ENCODE data around the gene NUP93. TPM values are rescaled to one million over a fixed set of nuclear protein-coding genes. Genes with fewer than 3 reads are reported as not detected.
"Not testable (repeated sequence)": the region's sequence is repeated elsewhere in the genome, so short reads cannot be mapped to it uniquely, and the experiment has no call there.

The NUP93 gene
- total RNA-seq, 1 experiment from 2014 or later, result 136 TPM

DNA sequence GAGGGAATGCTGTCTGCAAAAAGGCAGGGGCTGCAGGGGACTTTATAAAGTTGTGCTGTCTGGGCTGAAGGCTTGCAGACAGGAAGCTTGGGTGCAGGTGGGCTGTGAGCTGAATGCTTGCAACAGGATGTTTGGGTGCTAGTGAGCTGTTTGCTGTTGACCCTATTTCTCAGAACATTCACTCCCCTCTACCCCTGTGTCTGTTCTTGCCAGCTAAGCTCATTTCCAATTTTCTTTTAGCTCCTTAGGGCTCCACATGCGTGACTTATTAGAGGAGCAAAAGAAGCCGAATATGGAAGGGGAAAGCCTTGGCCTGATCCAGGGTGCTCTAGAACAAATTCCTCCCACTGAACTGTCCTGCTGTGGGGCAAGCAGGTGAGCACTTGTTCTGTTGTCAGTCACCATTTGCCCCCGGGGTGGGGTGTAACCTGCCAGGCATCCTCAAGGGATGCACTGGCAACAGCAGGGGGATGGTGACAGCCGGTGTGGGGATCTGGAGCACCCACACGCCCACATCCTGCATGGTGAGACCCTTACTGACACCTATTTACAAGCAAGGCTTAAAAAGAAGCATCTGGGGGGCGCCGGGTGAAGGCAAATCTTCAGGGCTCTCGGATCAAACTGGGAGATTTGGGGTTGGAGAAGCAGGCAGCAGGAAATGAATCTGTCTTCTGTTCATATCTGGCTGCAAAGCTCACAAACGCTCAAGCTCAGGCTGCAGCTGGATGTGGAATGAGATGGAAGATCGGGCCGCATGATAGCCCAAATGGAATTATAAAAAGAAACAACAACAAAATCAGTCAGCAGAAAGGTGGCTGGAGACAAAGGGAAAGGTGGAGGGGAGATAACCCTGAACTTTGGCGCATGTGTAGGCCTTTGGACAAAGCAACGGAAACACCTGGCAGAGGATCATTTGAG, 21.1 kb upstream of the NUP93 start:
- in situ Hi-C loops (cut with HindIII; ENCODE audit: low sequenced_read_pairs), result no loop called here
- DNase-seq (ENCODE audit: low spot score), result no peak

GRCh38 chr16:56709443-56710040, 20.4 kb upstream of the NUP93 start:
- in situ Hi-C loops (cut with HindIII; ENCODE audit: low sequenced_read_pairs), result no loop called here
- no peak for DNase-seq (ENCODE audit: low spot score)

- in situ Hi-C loops (cut with HindIII; ENCODE audit: low sequenced_read_pairs), result no loop called here
These were observed 19.7 kb upstream of the NUP93 start for GRCh38 chr16:56710181-56710737.

DNA sequence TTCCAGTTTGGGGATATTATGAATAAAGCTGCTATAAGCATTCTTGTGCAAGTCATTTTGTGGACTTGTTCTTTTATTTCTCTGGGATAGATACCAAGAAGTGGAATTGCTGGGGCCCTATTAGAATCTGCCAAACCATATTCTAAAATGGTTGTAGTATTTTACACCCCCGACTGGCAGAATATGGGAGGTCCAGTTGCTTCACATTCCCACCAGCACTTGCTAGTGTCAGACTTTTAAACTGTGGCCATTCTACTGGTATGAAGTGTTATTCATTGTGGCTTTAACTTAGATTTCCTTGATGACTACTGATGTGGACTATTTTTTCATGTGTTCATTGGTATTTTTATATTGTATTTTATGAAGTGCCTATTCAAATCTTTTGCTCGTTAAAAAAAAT, 18.1 kb upstream of the NUP93 start:
- in situ Hi-C loops (cut with HindIII; ENCODE audit: low sequenced_read_pairs), result no loop called here
- DNase-seq (ENCODE audit: low spot score), result no peak

More at GRCh38 chr16:56710181-56710737, 19.7 kb upstream of the NUP93 start:
- DNase-seq (ENCODE audit: low spot score), result no peak

DNA sequence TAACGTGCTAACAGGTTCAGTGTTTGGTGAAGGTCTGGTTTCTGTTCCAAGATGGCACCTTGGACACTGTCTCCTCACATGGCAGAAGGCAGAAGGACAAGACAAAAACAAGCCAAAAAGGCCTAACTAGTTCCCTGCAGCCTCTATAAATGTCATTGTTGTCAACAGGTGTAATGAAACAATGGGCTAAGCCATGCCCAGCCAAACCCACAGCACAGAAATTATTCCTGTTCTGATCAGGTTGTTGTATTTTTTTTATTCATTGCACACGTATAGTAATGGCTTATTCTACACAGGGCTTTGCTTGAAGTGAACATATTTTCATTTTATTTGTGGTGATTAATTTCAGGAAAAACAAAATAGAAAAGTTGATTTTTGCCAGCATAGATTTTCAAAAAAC, 16.1 kb upstream of the NUP93 start:
- in situ Hi-C loops (cut with HindIII; ENCODE audit: low sequenced_read_pairs), result no loop called here
- DNase-seq (ENCODE audit: low spot score), result no peak

DNA sequence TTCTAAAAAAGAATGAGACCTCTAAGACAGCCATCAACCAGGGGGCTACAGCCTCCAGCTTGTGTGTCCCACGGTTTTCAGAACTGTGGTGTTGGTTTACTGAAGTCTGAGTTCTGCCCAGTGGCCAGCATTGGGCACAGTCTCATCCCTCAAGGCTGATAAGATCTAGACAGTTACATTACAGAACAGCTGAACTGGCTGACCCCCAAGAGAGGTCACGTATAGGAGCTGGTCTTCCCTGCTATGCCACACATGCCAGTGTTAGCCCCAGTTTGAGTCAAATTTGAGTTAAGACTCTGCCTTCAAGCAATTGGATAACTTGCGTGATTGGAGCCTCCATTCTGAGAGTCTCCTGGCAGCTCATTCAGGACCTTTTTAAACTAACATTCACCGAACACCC, 14.8 kb upstream of the NUP93 start:
- in situ Hi-C loops (cut with HindIII; ENCODE audit: low sequenced_read_pairs), result no loop called here
- DNase-seq (ENCODE audit: low spot score), result no peak

- in situ Hi-C loops (cut with HindIII; ENCODE audit: low sequenced_read_pairs), result no loop called here
- no peak for DNase-seq (ENCODE audit: low spot score)
These were observed 13.2 kb upstream of the NUP93 start for GRCh38 chr16:56716761-56717160.

GRCh38 chr16:56717532-56717931, 12.4 kb upstream of the NUP93 start:
- in situ Hi-C loops (cut with HindIII; ENCODE audit: low sequenced_read_pairs); DNase-seq (ENCODE audit: low spot score): not testable (repeated sequence)

- no peak for DNase-seq (ENCODE audit: low spot score)
- in situ Hi-C loops (cut with HindIII; ENCODE audit: low sequenced_read_pairs), result no loop called here
These were observed 7.6 kb upstream of the NUP93 start for GRCh38 chr16:56722200-56722842.

DNA sequence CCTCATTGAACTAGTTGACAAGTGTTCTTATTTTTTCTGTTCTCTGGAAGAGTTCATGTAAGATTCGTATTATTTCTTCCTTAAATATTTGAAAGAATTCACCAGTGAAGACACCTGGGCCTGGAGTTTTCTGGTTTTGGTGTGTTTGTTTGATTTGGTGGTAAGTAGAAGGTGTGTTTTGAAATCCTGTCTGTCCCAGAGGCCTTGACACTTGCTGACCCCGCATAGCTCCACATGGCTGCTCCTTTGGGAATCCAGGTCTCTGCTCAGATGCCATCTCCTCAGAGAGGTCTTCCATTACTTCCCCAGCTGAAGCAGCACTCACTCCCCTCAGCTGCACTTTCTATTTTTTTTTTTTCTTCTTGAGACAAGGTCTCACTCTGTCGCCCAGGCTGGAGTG, 5.7 kb upstream of the NUP93 start:
- DNase-seq (ENCODE audit: low spot score), result no peak
- in situ Hi-C loops (cut with HindIII; ENCODE audit: low sequenced_read_pairs), result no loop called here

- in situ Hi-C loops (cut with HindIII; ENCODE audit: low sequenced_read_pairs), result no loop called here
These were observed 3.6 kb upstream of the NUP93 start for GRCh38 chr16:56726283-56726682.

GRCh38 chr16:56726926-56727325, 3.0 kb upstream of the NUP93 start:
- in situ Hi-C loops (cut with HindIII; ENCODE audit: low sequenced_read_pairs), result no loop called here

More at GRCh38 chr16:56726283-56726682, 3.6 kb upstream of the NUP93 start:
- no peak for DNase-seq (ENCODE audit: low spot score)

GRCh38 chr16:56728027-56728426, 1.9 kb upstream of the NUP93 start:
- DNase-seq (ENCODE audit: low spot score), result no peak
- in situ Hi-C loops (cut with HindIII; ENCODE audit: low sequenced_read_pairs), result no loop called here

More at GRCh38 chr16:56726926-56727325, 3.0 kb upstream of the NUP93 start:
- DNase-seq (ENCODE audit: low spot score), result no peak

- in situ Hi-C loops (cut with HindIII; ENCODE audit: low sequenced_read_pairs), result no loop called here
- DNase-seq (ENCODE audit: low spot score), result no peak
These were observed 772 bp upstream of the NUP93 start for GRCh38 chr16:56728980-56729734.

DNA sequence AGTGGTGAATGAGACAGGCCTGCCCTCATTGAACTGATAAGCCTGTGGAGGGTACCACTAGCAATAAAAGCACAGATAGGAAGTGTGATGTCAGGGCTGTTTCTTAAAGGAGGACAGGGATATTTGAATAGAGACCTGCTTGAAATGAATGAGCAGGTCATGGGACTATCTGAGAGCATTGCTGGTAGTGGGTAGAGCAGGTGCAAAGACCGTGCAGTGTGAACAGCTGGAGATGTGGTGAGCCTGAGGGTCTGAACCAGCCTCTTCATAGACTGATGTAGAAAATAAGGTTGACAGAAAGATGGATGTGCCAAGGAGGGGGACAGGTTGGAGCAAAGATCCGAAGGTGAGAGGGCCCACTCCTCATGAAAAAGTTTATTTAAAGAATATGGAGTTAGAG, 2.4 kb downstream of the NUP93 start:
- in situ Hi-C loops (cut with HindIII; ENCODE audit: low sequenced_read_pairs), result no loop called here
- no peak for DNase-seq (ENCODE audit: low spot score)

DNA sequence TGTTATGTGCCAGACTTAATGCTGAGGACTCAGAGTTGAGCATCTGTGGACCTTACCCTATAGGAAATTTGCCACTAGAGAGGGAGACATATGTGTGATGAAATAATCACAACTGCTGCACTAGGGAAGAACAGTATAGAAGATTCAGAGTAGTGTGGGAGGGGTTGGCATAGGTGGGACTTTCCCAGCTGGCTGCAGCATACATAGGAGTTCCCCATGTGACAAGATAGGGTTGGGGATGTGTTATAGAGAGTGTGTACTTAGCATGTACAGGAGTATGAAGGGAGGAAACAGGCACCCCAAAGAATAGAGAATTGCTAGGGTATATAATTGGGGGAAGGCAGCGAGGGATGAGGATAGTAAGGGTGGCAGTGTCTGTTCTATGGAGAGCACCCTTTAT, 2.9 kb downstream of the NUP93 start:
- DNase-seq (ENCODE audit: low spot score), result no peak
- in situ Hi-C loops (cut with HindIII; ENCODE audit: low sequenced_read_pairs), result no loop called here

DNA sequence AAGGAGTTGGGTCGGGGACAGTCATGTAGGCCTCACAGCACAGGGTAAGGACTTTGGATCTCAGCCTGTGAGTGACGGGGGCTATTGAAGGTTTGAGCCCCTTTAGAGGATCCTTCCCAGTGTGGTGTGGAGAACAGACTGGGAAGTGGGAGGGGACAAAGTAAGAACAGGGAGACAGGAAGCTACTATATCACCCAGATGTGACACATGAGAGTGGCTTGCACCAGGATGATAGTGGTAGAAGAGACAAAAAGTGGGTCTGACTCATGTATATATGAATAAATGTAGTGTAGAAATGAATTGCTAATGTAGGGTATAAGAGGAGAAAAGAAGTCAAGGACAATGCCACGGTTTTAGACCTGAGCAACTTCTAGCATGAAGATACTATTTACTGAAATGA, 4.5 kb downstream of the NUP93 start:
- DNase-seq (ENCODE audit: low spot score), result no peak
- in situ Hi-C loops (cut with HindIII; ENCODE audit: low sequenced_read_pairs), result no loop called here

DNA sequence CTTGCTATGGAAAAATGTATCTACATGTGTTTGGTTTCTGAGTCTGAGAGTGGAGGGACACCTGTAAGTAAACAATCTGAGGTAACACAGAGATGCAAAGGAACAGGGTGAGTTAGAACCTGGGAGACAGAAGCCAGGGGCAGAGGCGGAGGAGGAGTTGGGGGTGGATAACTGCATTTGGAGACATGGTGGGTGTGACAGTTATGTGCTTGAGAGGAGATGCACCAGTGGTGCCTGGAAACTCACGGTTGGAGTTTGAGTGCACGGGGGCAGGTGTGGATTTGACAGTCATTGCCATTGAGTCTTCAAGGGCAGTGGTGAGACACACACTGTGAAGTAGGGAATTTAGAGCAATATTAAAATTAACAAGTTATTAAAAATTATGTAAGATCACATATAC, 6.5 kb downstream of the NUP93 start:
- DNase-seq (ENCODE audit: low spot score), result no peak
- in situ Hi-C loops (cut with HindIII; ENCODE audit: low sequenced_read_pairs), result no loop called here

- no peak for DNase-seq (ENCODE audit: low spot score)
- in situ Hi-C loops (cut with HindIII; ENCODE audit: low sequenced_read_pairs), result no loop called here
These were observed 7.6 kb downstream of the NUP93 start for GRCh38 chr16:56737539-56737938.
